ENCODE data around the gene KRTAP5-2.
"Not testable (repeated sequence)": the region's sequence is repeated elsewhere in the genome, so short reads cannot be mapped to it uniquely, and the experiment has no call there.

The KRTAP5-2 gene

GRCh38 chr11:1597994-1598380 lies at the start of gene KRTAP5-2:
TSS of gene KRTAP5-2 (minus strand) at chr11:1598294. CDS start at chr11:1598250, 44 bp downstream.
- DNase-seq, result no peak

- not testable (repeated sequence) for DNase-seq
Observed at GRCh38 chr11:1646540-1646939, 48.4 kb upstream of the KRTAP5-2 start.

GRCh38 chr11:1645357-1645821 lies 47.3 kb upstream of the KRTAP5-2 start:
- DNase-seq, result no peak

DNA sequence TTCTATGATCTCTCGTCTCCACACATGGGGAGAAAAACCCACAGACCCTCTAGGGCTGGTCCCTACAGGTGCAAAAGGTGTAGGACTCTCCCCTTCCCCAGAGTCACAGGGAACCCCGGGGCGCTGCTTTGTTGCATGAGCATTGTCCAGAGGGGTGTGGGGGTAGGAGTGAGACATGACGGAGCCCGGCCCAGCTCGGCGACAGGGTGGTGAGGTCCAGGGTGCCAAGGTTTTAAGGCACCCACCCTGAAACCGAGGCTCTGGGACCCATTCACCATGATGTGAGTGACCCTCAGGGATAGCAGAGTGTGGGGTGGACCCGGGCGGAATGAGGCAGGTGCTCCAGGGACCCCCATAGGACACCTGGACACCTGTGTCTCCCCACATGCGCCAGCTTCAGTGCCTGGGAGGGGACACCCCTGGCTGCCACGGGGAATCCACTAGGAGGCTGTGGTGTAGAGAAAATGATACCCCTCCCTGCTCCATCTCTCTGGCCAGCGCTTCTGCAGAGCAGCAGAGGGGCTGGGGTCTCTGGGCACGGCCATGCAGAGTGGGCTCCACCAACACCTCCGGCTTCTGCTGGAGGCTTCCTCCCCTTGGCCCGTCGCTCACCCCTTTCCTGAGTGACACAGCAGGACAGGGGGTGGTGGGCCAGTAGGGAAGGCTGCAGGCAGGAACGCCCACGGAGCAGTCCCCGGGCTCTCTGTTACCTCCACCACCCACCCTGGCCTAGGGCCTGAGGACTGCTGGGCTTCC lies 46.7 kb upstream of the KRTAP5-2 start:
- no peak for DNase-seq

DNA sequence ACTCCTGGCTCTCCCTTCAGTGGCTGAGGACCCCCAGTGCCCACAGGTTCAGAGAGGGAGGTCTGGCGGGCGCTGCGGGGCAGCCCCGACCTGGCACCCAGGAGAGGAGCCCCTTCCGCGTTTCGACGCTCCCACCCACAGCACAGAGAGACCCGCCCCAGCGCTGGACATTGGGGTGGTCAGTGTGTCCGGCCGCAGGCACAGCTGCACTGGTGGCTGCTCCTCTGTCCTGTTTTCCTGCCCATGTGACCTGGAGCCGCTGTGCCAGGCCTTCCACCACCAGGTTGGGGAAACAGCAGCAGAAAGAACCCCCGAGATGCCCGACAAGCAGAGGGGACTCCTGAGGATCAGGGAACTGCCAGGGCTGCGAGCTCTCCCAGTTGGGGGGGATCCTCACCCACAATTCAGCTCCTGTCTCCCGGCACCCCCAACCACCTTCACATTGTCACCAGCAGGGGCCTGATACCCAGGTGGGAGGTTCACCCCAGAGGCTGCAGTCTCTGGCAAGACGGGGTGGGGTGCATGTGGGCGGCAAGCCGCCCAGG lies 45.1 kb upstream of the KRTAP5-2 start:
- no peak for DNase-seq

DNA sequence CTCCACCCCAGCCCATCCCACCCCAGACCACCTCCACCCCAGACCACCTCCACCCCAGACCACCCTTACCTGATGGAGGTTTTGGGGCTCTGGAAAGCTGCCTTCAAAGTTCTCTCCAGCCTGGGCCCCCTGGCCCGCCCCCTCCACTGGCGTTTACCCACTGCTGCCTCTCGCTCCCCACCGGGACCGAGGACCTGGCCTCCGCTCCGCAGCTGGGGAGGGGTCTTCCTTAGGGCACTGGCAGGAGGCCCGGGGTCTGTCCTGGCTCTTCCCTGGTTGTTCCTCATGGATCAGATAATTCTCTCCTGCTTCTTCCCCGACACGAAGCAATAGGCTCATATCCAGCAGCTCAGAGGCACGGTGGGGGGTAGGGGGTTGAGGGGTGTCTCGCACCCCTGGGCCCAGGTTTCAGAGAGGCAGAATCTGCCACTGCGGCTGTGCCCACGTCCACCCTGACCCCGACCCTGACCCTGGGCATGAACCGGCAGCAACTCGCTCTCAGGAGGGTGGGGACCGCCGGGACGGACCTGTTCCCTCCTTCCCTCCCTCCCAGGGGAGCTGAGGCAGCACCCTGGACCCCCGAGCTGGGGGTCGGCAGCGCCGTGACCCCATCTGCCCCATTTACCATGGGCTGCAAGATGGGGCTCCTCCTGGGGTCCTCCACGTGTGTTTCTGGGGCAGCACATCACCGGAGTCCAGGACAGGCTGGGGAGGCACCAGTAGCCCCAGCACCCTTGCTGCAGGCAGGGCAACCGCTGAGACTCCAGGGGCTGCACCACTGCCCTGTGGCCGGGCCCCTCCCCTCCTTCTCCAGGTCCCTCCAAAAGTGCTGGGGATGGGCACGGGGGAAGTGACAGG lies 44.4 kb upstream of the KRTAP5-2 start:
- no peak for DNase-seq

GRCh38 chr11:1641096-1641495 lies 43.0 kb upstream of the KRTAP5-2 start:
- DNase-seq, result no peak

GRCh38 chr11:1640076-1640946 lies 42.2 kb upstream of the KRTAP5-2 start:
- DNase-seq, result no peak

- no peak for DNase-seq
Observed at GRCh38 chr11:1639666-1640065, 41.6 kb upstream of the KRTAP5-2 start.

- DNase-seq, result no peak
Observed at GRCh38 chr11:1639102-1639620, 41.1 kb upstream of the KRTAP5-2 start.

- DNase-seq, result no peak
Observed at GRCh38 chr11:1638344-1638743, 40.2 kb upstream of the KRTAP5-2 start.

DNA sequence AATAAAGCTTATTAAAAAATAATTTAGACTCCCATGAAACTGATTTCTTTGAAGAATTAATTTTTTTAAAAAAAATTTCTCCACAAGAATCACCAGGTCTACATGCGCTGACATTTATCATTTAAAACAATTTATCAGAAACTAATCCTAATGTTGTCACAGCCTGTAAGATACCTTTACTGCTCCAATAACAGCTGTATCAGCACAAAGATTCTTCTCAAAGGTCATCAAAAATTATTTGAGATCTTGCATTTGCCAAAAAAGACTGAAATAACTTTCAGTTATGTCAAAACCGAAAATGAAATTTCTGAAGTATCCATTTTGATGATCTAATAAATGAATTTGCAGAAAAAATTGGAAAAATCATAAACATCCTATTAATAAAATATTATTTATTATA lies 39.5 kb upstream of the KRTAP5-2 start:
- no peak for DNase-seq

DNA sequence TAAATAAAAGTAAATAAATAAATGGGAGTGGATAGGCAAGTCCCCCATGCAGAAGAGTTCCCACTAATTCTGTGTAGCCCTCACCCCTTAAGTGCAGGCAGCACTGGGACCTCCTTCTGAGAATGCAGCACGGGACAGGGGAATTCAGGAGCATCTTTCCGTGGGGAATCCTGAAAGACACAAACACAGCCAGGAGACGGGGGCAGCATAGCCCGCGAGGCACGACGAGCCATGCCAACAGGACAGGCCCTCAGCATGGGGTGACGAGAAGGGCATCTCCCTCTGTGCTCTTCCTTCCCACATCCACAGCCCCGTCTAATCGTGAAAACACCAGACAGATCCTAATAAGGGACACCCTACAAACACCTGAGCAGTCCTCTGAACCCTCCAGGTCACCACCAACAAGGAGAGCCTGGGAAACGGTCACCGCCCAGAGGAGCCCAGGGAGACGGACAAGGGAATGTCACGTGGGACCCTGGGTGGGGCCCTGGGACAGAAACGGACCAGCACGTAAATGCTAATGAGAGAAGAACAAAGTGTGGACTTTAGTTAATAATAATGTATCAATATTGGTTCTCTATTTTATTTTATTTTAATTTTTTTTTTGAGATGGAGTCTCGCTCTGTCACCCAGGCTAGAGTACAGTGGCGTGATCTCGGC lies 38.3 kb upstream of the KRTAP5-2 start:
- DNase-seq, result no peak

- no peak for DNase-seq
Observed at GRCh38 chr11:1633864-1634263, 35.8 kb upstream of the KRTAP5-2 start.

DNA sequence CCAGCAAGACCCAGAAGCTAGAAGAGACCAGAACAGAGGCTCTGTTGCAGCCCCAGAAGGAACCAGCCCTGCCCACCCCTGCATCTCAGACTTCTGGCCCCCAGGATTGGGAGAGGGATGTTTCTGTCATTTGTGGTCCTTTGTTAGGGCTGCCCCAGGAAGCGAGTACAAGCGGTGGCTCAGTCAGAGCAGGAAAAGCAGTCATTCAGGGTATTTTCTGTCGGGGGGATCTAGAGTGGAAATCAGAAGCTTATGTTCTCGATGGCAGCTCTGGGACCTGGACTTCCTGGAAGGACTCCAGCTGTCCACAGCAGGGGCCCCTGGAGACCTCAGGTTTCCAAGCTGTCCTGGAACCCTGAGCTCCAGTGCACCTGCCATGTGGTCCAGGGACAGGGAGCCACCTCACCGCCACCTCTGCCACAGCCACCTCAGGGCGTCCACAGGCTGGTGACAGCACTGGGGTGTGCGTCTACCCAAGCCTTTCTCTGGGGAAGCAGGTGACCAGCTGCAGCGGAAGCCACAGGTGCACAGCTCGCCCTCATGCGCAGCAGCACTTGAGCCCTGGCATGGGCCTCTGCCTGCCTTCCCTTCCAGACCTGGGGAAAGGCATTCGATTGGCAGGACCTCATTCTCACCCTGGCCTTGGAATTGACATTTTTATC lies 34.1 kb upstream of the KRTAP5-2 start:
- no peak for DNase-seq

- no peak for DNase-seq
Observed at GRCh38 chr11:1631066-1631568, 33.0 kb upstream of the KRTAP5-2 start.

DNA sequence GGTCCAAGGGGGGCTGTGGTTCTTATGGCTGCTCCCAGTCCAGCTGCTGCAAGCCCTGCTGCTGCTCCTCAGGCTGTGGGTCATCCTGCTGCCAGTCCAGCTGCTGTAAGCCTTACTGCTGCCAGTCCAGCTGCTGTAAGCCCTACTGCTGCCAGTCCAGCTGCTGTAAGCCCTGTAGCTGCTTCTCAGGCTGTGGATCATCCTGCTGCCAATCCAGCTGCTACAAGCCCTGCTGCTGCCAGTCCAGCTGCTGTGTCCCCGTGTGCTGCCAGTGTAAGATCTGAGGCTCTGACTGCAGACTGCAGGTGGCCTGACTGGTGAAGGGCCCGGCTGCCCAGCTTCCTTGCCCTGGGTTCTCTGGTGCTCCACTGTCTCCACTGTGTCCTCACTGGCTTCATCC lies 32.2 kb upstream of the KRTAP5-2 start:
- DNase-seq, result no peak

GRCh38 chr11:1629326-1630185 lies 31.5 kb upstream of the KRTAP5-2 start, which contains the start of gene KRTAP5-5:
TSS of gene KRTAP5-5 (plus strand) at chr11:1629775. CDS start at chr11:1629841, 66 bp downstream.
- DNase-seq, result no peak

GRCh38 chr11:1628506-1629325 lies 30.6 kb upstream of the KRTAP5-2 start:
- peak; percentile 43 for DNase-seq
